ENCODE measurements around the gene SELENOO.

The SELENOO gene

GRCh38 chr22:50229370-50229769 is 28.6 kb downstream of the SELENOO start:
- FAIRE-seq (no peak), DNase-seq (ENCODE audit: insufficient read length, low spot score) (no peak)
- TF ChIP-seq CTCF (IDR thresholded peaks at IDR 0.05; ENCODE audit: insufficient read depth, missing control alignments) = no peak

GRCh38 chr22:50232481-50233151 is 31.8 kb downstream of the SELENOO start:
- no peak for TF ChIP-seq CTCF (IDR thresholded peaks at IDR 0.05; ENCODE audit: insufficient read depth, missing control alignments)
- DNase-seq (ENCODE audit: insufficient read length, low spot score) (no peak), FAIRE-seq (no peak)

- no peak for FAIRE-seq
- DNase-seq (ENCODE audit: insufficient read length, low spot score) = no peak
- no peak for TF ChIP-seq CTCF (IDR thresholded peaks at IDR 0.05; ENCODE audit: insufficient read depth, missing control alignments)
Observed at GRCh38 chr22:50233223-50233622, 32.4 kb downstream of the SELENOO start.

GRCh38 chr22:50236731-50237409 is 36.1 kb downstream of the SELENOO start:
- DNase-seq (ENCODE audit: insufficient read length, low spot score) (no peak), FAIRE-seq (no peak)

GRCh38 chr22:50238755-50239154 is 37.9 kb downstream of the SELENOO start:
- no peak for TF ChIP-seq CTCF (IDR thresholded peaks at IDR 0.05; ENCODE audit: insufficient read depth, missing control alignments)
- FAIRE-seq (no peak), DNase-seq (ENCODE audit: insufficient read length, low spot score) (no peak)

More at GRCh38 chr22:50236731-50237409, 36.1 kb downstream of the SELENOO start:
- peak; percentile 40 for TF ChIP-seq CTCF (IDR thresholded peaks at IDR 0.05; ENCODE audit: insufficient read depth, missing control alignments)

GRCh38 chr22:50242406-50242949 is 41.7 kb downstream of the SELENOO start:
- DNase-seq (ENCODE audit: insufficient read length, low spot score) = no peak
- no peak for TF ChIP-seq CTCF (IDR thresholded peaks at IDR 0.05; ENCODE audit: insufficient read depth, missing control alignments)
- no peak for FAIRE-seq

Data from D721Med (cell line).